ENCODE measurements around the gene PERP.
"Not testable (repeated sequence)": the region's sequence is repeated elsewhere in the genome, so short reads cannot be mapped to it uniquely, and the experiment has no call there.

Gene PERP

GRCh38 chr6:138107078-138107751 lies at the start of gene PERP:
PERP (minus strand) TSS chr6:138107419; CDS start chr6:138107340, 79 bp downstream.
- Histone ChIP-seq H3K9ac (ENCODE audit: low read length) (peak within 1 kb of the TSS; percentile 25), H3K9me3 (ENCODE audit: low read length) (no peaks in the 10 kb centered on the region), H3K27ac (ENCODE audit: low read depth, low read length) (peak within 1 kb of the TSS; percentile 69), H3K4me3 (ENCODE audit: low read depth in 1 of 2, low read length in 2 of 2) (peak within 1 kb of the TSS; percentile 70 to 72), H3K4me1 (ENCODE audit: insufficient read depth, low read length) (peaks cover 5% of the 10 kb centered on the region), H3K36me3 (ENCODE audit: insufficient read depth, low read length) (no peaks in the 10 kb centered on the region), H3K27me3 (ENCODE audit: control insufficient read depth in 1 of 2, insufficient read depth in 2 of 2, low read length in 2 of 2) (no peaks in the 10 kb centered on the region)

GRCh38 chr6:138155443-138155842 lies 48.2 kb upstream of the PERP start:
- peaks cover 5% of the 10 kb centered on the region for H3K9me3 ChIP-seq (ENCODE audit: low read length)
- no peak overlapping the region for H3K9ac ChIP-seq (ENCODE audit: low read length)
- no peaks in the 10 kb centered on the region for H3K4me1 ChIP-seq (ENCODE audit: insufficient read depth, low read length)
- H3K27me3 ChIP-seq (ENCODE audit: control insufficient read depth in 1 of 2, insufficient read depth in 2 of 2, low read length in 2 of 2) = peaks cover 3 to 4% of the 10 kb centered on the region in 2 donors
- no peak overlapping the region for H3K27ac ChIP-seq (ENCODE audit: low read depth, low read length)
- H3K36me3 ChIP-seq (ENCODE audit: insufficient read depth, low read length) = no peaks in the 10 kb centered on the region
- H3K4me3 ChIP-seq (ENCODE audit: low read depth in 1 of 2, low read length in 2 of 2) = no peak overlapping the region

- H3K9me3 ChIP-seq (ENCODE audit: low read length) = no peaks in the 10 kb centered on the region
- no peaks in the 10 kb centered on the region for H3K4me1 ChIP-seq (ENCODE audit: insufficient read depth, low read length)
- H3K36me3 ChIP-seq (ENCODE audit: insufficient read depth, low read length) = no peaks in the 10 kb centered on the region
- no peak overlapping the region for H3K4me3 ChIP-seq (ENCODE audit: low read depth in 1 of 2, low read length in 2 of 2)
- H3K27ac ChIP-seq (ENCODE audit: low read depth, low read length) = no peak overlapping the region
- H3K9ac ChIP-seq (ENCODE audit: low read length) = no peak overlapping the region
- H3K27me3 ChIP-seq (ENCODE audit: control insufficient read depth in 1 of 2, insufficient read depth in 2 of 2, low read length in 2 of 2) = no peaks in the 10 kb centered on the region
Observed at GRCh38 chr6:138146544-138146943, 39.3 kb upstream of the PERP start.

- H3K27ac ChIP-seq (ENCODE audit: low read depth, low read length) = no peak overlapping the region
- no peak overlapping the region for H3K4me3 ChIP-seq (ENCODE audit: low read depth in 1 of 2, low read length in 2 of 2)
- no peaks in the 10 kb centered on the region for H3K27me3 ChIP-seq (ENCODE audit: control insufficient read depth in 1 of 2, insufficient read depth in 2 of 2, low read length in 2 of 2)
- no peaks in the 10 kb centered on the region for H3K9me3 ChIP-seq (ENCODE audit: low read length)
- no peaks in the 10 kb centered on the region for H3K36me3 ChIP-seq (ENCODE audit: insufficient read depth, low read length)
- no peaks in the 10 kb centered on the region for H3K4me1 ChIP-seq (ENCODE audit: insufficient read depth, low read length)
- H3K9ac ChIP-seq (ENCODE audit: low read length) = no peak overlapping the region
Observed at GRCh38 chr6:138145402-138145801, 38.2 kb upstream of the PERP start.

- no peaks in the 10 kb centered on the region for H3K9me3 ChIP-seq (ENCODE audit: low read length)
- no peaks in the 10 kb centered on the region for H3K27me3 ChIP-seq (ENCODE audit: control insufficient read depth in 1 of 2, insufficient read depth in 2 of 2, low read length in 2 of 2)
- no peaks in the 10 kb centered on the region for H3K4me1 ChIP-seq (ENCODE audit: insufficient read depth, low read length)
- H3K36me3 ChIP-seq (ENCODE audit: insufficient read depth, low read length) = no peaks in the 10 kb centered on the region
- H3K27ac ChIP-seq (ENCODE audit: low read depth, low read length) = no peak overlapping the region
- H3K4me3 ChIP-seq (ENCODE audit: low read depth in 1 of 2, low read length in 2 of 2) = no peak overlapping the region
- H3K9ac ChIP-seq (ENCODE audit: low read length) = no peak overlapping the region
Observed at GRCh38 chr6:138142806-138143205, 35.6 kb upstream of the PERP start.

GRCh38 chr6:138129190-138129589 lies 22.0 kb upstream of the PERP start:
- Histone ChIP-seq H3K27ac (ENCODE audit: low read depth, low read length) (no peak overlapping the region), H3K9ac (ENCODE audit: low read length) (no peak overlapping the region), H3K9me3 (ENCODE audit: low read length) (no peaks in the 10 kb centered on the region), H3K4me1 (ENCODE audit: insufficient read depth, low read length) (no peaks in the 10 kb centered on the region), H3K27me3 (ENCODE audit: control insufficient read depth in 1 of 2, insufficient read depth in 2 of 2, low read length in 2 of 2) (no peaks in the 10 kb centered on the region), H3K4me3 (ENCODE audit: low read depth in 1 of 2, low read length in 2 of 2) (no peak overlapping the region), H3K36me3 (ENCODE audit: insufficient read depth, low read length) (no peaks in the 10 kb centered on the region)

GRCh38 chr6:138128096-138128495 lies 20.9 kb upstream of the PERP start:
- Histone ChIP-seq H3K36me3 (ENCODE audit: insufficient read depth, low read length) (no peaks in the 10 kb centered on the region), H3K4me1 (ENCODE audit: insufficient read depth, low read length) (no peaks in the 10 kb centered on the region), H3K9me3 (ENCODE audit: low read length) (no peaks in the 10 kb centered on the region), H3K27ac (ENCODE audit: low read depth, low read length) (no peak overlapping the region), H3K27me3 (ENCODE audit: control insufficient read depth in 1 of 2, insufficient read depth in 2 of 2, low read length in 2 of 2) (no peaks in the 10 kb centered on the region), H3K4me3 (ENCODE audit: low read depth in 1 of 2, low read length in 2 of 2) (no peak overlapping the region), H3K9ac (ENCODE audit: low read length) (no peak overlapping the region)

- Histone ChIP-seq H3K4me1 (ENCODE audit: insufficient read depth, low read length) (no peaks in the 10 kb centered on the region), H3K27me3 (ENCODE audit: control insufficient read depth in 1 of 2, insufficient read depth in 2 of 2, low read length in 2 of 2) (no peaks in the 10 kb centered on the region), H3K36me3 (ENCODE audit: insufficient read depth, low read length) (no peaks in the 10 kb centered on the region), H3K9ac (ENCODE audit: low read length) (no peak overlapping the region), H3K27ac (ENCODE audit: low read depth, low read length) (no peak overlapping the region), H3K9me3 (ENCODE audit: low read length) (no peaks in the 10 kb centered on the region), H3K4me3 (ENCODE audit: low read depth in 1 of 2, low read length in 2 of 2) (no peak overlapping the region)
Observed at GRCh38 chr6:138124096-138124495, 16.9 kb upstream of the PERP start.

GRCh38 chr6:138119976-138120375 lies 12.8 kb upstream of the PERP start:
- Histone ChIP-seq H3K4me3 (ENCODE audit: low read depth in 1 of 2, low read length in 2 of 2) (no peak overlapping the region), H3K36me3 (ENCODE audit: insufficient read depth, low read length) (no peaks in the 10 kb centered on the region), H3K4me1 (ENCODE audit: insufficient read depth, low read length) (no peaks in the 10 kb centered on the region), H3K27ac (ENCODE audit: low read depth, low read length) (no peak overlapping the region), H3K9me3 (ENCODE audit: low read length) (no peaks in the 10 kb centered on the region), H3K9ac (ENCODE audit: low read length) (no peak overlapping the region), H3K27me3 (ENCODE audit: control insufficient read depth in 1 of 2, insufficient read depth in 2 of 2, low read length in 2 of 2) (no peaks in the 10 kb centered on the region)

GRCh38 chr6:138119229-138119628 lies 12.0 kb upstream of the PERP start:
- H3K4me3 ChIP-seq (ENCODE audit: low read depth in 1 of 2, low read length in 2 of 2); H3K36me3 ChIP-seq (ENCODE audit: insufficient read depth, low read length); H3K9ac ChIP-seq (ENCODE audit: low read length); H3K4me1 ChIP-seq (ENCODE audit: insufficient read depth, low read length); H3K9me3 ChIP-seq (ENCODE audit: low read length); H3K27me3 ChIP-seq (ENCODE audit: control insufficient read depth in 1 of 2, insufficient read depth in 2 of 2, low read length in 2 of 2); H3K27ac ChIP-seq (ENCODE audit: low read depth, low read length): not testable (repeated sequence)

GRCh38 chr6:138117376-138117914 lies 10.2 kb upstream of the PERP start:
- no peaks in the 10 kb centered on the region for H3K36me3 ChIP-seq (ENCODE audit: insufficient read depth, low read length)
- no peak overlapping the region for H3K4me3 ChIP-seq (ENCODE audit: low read depth in 1 of 2, low read length in 2 of 2)
- no peaks in the 10 kb centered on the region for H3K27me3 ChIP-seq (ENCODE audit: control insufficient read depth in 1 of 2, insufficient read depth in 2 of 2, low read length in 2 of 2)
- H3K9me3 ChIP-seq (ENCODE audit: low read length) = no peaks in the 10 kb centered on the region
- H3K27ac ChIP-seq (ENCODE audit: low read depth, low read length) = no peak overlapping the region
- no peak overlapping the region for H3K9ac ChIP-seq (ENCODE audit: low read length)
- no peaks in the 10 kb centered on the region for H3K4me1 ChIP-seq (ENCODE audit: insufficient read depth, low read length)

GRCh38 chr6:138116661-138116999 lies 9.4 kb upstream of the PERP start:
- Histone ChIP-seq H3K9me3 (ENCODE audit: low read length) (no peaks in the 10 kb centered on the region), H3K9ac (ENCODE audit: low read length) (no peak overlapping the region), H3K4me3 (ENCODE audit: low read depth in 1 of 2, low read length in 2 of 2) (no peak overlapping the region), H3K4me1 (ENCODE audit: insufficient read depth, low read length) (no peaks in the 10 kb centered on the region), H3K36me3 (ENCODE audit: insufficient read depth, low read length) (no peaks in the 10 kb centered on the region), H3K27me3 (ENCODE audit: control insufficient read depth in 1 of 2, insufficient read depth in 2 of 2, low read length in 2 of 2) (no peaks in the 10 kb centered on the region), H3K27ac (ENCODE audit: low read depth, low read length) (no peak overlapping the region)
